GM12872 (cell line): ENCODE data around the gene CBLIF.

ENCODE experiments used
- TF ChIP-seq, protein P1 (sequence below): IDR thresholded peaks from 3 replicates; pipeline ENCODE4 v1.5.1; 2011; ENCODE audit warnings: low read depth, mild to moderate bottlenecking, low read length, moderate library complexity; ENCODE audit not compliant: insufficient read depth

CBLIF gene

GRCh38 chr11:59813364-59813763, 31.9 kb downstream of the CBLIF start:
- TF ChIP-seq, protein P1, sequence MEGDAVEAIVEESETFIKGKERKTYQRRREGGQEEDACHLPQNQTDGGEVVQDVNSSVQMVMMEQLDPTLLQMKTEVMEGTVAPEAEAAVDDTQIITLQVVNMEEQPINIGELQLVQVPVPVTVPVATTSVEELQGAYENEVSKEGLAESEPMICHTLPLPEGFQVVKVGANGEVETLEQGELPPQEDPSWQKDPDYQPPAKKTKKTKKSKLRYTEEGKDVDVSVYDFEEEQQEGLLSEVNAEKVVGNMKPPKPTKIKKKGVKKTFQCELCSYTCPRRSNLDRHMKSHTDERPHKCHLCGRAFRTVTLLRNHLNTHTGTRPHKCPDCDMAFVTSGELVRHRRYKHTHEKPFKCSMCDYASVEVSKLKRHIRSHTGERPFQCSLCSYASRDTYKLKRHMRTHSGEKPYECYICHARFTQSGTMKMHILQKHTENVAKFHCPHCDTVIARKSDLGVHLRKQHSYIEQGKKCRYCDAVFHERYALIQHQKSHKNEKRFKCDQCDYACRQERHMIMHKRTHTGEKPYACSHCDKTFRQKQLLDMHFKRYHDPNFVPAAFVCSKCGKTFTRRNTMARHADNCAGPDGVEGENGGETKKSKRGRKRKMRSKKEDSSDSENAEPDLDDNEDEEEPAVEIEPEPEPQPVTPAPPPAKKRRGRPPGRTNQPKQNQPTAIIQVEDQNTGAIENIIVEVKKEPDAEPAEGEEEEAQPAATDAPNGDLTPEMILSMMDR = no peak

GRCh38 chr11:59812220-59812619, 33.1 kb downstream of the CBLIF start:
- TF ChIP-seq, protein P1 = no peak

- TF ChIP-seq, protein P1 = no peak
These were observed 34.4 kb downstream of the CBLIF start for GRCh38 chr11:59810911-59811259.

DNA sequence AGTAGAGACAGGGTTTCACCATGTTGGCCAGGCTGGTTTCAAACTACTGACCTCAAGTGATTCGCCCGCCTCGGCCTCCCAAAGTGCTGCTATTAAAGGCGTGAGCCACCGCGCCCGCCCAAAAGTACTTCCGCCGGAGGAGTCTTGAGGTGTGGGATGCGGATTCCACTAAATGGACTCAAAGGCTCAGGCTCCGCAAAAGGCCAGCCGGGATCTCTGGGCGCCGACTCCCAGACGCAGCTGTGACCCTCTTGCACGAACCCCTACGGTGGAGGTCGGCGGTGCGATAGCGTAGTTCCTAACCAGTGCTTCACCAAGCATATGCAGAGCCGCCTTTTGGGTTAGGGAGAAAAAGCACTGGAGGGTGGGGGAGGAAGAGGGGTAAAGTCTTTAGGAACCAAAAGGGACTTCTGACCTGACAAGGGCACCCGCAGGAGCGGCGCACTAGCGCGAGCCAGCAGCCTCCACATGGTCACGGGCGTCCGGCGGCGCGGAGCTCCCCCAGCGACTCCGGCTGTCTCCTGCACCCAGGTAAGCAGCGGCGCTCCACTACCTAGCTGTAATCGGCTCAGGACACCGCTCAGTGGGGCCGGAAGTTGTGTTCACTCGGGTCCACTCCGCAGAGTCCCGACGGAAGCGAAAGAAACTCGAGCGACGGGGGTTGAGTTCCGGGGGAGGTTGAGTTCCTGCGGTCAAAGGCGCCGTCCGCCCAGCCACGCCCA, 34.9 kb downstream of the CBLIF start, which contains the start of gene MRPL16:
Gene MRPL16 (minus strand): TSS at position 590 of the 722 bp plus-strand sequence. CDS start 120 bp downstream, at position 470.
- TF ChIP-seq, protein P1 = peak; percentile 52

DNA sequence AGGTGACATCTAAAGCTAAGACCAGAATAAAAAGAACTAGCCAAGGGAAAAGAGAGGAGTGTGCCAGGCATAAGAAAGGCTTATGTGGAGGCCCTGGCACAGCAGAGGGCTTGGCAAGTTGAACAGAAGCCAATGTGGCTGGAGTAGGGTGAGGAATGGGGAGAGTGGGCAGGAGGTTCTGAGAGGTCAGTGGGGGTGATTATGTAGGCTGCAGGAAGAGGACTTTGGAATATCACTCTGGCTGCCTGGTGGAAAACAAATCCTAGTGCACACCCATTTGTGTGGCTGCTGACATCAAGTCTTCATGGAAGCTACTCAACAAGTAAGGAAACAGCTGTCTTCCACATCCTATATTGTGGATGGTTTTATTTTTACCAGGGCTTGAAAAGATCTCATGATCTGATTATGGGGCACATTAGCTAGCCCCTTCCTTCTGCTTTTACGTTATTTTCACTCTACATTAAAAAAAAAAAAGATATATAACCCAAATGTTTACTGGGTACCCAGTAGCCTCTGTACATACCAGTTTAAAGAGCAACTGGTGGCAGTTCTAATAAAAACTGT, 38.2 kb downstream of the CBLIF start:
- TF ChIP-seq, protein P1 = no peak

DNA sequence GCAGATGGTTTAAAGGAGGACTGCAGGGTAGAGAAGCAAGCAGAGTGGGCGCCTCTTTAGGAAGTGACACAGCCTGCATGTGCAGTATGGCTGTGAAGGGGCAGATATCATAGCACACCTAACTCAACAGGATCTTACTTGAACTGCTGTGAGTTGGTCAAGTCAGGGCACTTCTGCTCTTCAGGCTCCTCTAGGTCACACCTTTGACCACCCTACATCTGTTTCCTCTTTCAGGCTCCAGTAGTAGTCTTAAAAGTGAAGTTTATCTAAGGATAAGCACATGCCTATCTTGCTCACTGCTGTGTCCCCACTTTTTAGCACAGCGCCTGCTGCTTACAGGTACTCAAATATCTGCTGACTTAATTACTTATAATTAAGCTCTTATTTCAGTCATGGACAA, 41.2 kb downstream of the CBLIF start:
- TF ChIP-seq, protein P1 = no peak

DNA sequence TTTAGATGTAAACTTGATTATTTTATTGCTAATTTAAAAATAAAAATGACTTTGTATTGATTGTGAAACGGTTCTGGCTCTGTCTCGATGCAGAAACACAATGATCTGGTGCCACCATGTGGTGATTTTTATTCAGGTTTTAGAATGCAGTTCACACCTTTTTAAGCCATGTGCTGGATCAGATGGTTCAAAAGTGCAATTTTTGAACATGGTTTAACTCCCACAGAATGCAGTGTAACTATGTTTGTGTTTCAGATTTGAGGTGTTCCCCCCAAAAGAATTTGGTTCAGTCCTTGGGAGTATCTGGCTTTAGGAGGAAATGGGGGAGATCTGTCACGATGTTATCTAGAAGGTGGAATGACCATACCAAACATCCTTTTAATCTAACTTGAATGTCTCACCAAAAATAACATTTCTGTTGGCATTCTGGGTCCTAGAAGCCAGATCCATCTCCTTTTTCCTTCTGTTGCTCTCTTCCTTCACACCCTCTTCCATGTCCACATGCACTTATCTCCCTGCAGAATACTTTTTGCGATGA, 42.6 kb downstream of the CBLIF start:
- TF ChIP-seq, protein P1 = peak; percentile 50
